ENCODE measurements around the gene AKAIN1. TPM values are rescaled to one million over a fixed set of nuclear protein-coding genes. Genes with fewer than 3 reads are reported as not detected.

The AKAIN1 gene
- total and polyA plus RNA-seq, 7 donors, result 0.34 TPM; not detected in 6

DNA sequence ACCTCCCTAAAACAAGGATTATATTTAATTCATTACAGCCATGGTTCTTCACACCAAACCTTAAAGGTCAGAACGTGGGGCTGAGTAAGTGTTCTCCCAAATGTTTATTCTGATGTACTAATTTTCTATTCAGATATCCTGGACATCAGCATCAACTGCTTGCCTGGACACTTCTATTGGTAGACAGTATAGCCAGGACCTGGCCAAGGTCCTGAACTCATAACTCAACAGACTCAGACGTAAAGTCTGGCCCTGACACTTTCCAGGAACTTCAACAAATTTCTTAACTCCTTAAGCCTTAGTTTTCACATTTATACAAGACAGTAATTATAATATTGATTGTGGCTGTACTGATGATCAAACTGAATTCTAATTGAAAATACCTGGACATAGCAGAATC is 89.1 kb downstream of the AKAIN1 start:
- ATAC-seq, result no peak
- no peaks in the 10 kb centered on the region for H3K4me1 ChIP-seq
- WGBS, 3 donors, result 5 to 11% (median 6%) methylated on average over 2 of the region's 2 CpGs

DNA sequence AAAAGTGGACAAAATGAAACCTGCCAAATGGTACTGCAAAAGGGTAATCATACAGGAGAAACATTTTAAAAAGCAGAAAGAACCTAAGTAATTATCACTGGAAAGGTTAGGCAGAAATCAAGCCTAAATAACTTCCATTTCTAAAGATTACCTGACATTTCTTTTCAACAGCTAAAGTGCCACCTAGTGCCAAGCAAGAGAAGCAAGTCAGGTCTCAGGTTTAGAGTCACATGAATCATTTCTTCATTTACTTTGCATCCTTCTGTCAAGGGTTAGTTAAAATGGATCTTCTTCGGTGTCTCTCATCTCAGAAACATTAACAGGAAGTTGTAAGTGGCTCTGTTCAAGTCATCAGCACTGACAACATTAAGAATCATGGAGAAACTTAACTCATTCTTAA is 90.3 kb downstream of the AKAIN1 start:
- Histone ChIP-seq H3K9me3 (no peaks in the 10 kb centered on the region), H3K36me3 (ENCODE audit: insufficient read depth in 1 of 2, low read depth in 1 of 2) (no peaks in the 10 kb centered on the region), H3K4me1 (no peaks in the 10 kb centered on the region), H3K27ac (no peak overlapping the region), H3K4me3 (no peak overlapping the region), H3K27me3 (ENCODE audit: insufficient read depth in 3 of 3, low read length in 2 of 3) (no peaks in the 10 kb centered on the region)
- no peak for TF ChIP-seq CTCF (IDR thresholded peaks at IDR 0.05)
- ATAC-seq, result no peak
- no peak for DNase-seq
- intact Hi-C loops (cut with DNase I), result no loop called here
- 40 to 49% (median 43%) methylated on average over 1 of the region's 1 CpG for WGBS, 3 donors

More for the DNA sequence above, 89.1 kb downstream of the AKAIN1 start:
- Histone ChIP-seq H3K4me3 (no peak overlapping the region), H3K27me3 (ENCODE audit: insufficient read depth in 3 of 3, low read length in 2 of 3) (no peaks in the 10 kb centered on the region), H3K27ac (no peak overlapping the region), H3K9me3 (no peaks in the 10 kb centered on the region), H3K36me3 (ENCODE audit: insufficient read depth in 1 of 2, low read depth in 1 of 2) (no peaks in the 10 kb centered on the region)
- no peak for TF ChIP-seq CTCF (IDR thresholded peaks at IDR 0.05)
- DNase-seq, result no peak
- intact Hi-C loops (cut with DNase I), result no loop called here

DNA sequence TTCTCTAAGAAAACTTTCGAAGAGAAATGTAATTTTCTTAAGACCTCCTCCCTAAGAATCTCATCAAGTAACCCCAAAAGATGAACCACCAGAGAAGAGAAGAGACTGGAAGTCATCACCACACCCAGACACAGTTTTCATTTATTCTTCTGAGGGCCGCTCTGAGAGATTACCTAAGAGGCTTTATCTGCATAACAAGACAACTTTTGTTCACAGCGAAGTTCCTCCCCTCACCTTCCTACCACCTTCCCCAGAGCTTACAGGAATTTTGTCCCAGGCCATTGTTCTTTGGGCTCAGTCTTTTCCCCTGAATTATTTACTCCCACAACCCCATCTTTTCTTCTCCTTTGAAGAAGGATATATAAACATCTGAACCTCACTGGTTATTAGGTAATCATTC is 92.8 kb downstream of the AKAIN1 start:
- WGBS, 3 donors, result 57 to 72% (median 71%) methylated on average over 3 of the region's 3 CpGs
- TF ChIP-seq CTCF (IDR thresholded peaks at IDR 0.05), result no peak
- no peak for DNase-seq
- intact Hi-C loops (cut with DNase I), result no loop called here
- Histone ChIP-seq H3K36me3 (ENCODE audit: insufficient read depth in 1 of 2, low read depth in 1 of 2) (no peaks in the 10 kb centered on the region), H3K27ac (no peak overlapping the region), H3K4me3 (no peak overlapping the region), H3K9me3 (no peaks in the 10 kb centered on the region), H3K27me3 (ENCODE audit: insufficient read depth in 3 of 3, low read length in 2 of 3) (peaks cover 0 to 3% (median 0%) of the 10 kb centered on the region in 3 donors), H3K4me1 (no peaks in the 10 kb centered on the region)
- no peak for ATAC-seq

DNA sequence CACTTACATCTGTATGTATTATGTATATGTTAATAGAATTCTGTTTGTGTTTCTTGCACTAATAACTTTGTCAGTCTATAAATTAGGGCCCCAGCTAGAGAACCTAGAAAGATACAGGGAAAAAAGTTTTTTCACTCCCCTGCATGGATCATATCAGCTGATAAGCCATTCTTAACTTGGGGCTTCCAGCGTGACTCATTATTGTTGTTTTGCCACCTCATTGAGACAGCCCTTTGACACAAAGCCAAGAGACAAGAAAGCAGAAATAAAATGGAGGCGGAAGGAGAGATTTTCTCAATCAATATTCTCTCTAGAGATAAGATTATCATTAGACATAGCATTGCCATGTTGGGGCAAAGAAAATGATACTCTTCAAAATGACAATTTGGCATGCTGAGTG is 93.4 kb downstream of the AKAIN1 start:
- 50 to 69% (median 56%) methylated on average over 2 of the region's 2 CpGs for whole genome bisulfite sequencing, 3 donors
- DNase-seq (no peak), ATAC-seq (no peak)
- intact Hi-C loops (cut with DNase I), result no loop called here
- Histone ChIP-seq H3K9me3 (no peaks in the 10 kb centered on the region), H3K27ac (no peak overlapping the region), H3K27me3 (ENCODE audit: insufficient read depth in 3 of 3, low read length in 2 of 3) (peaks cover 0 to 3% (median 0%) of the 10 kb centered on the region in 3 donors), H3K4me3 (no peak overlapping the region), H3K4me1 (no peaks in the 10 kb centered on the region), H3K36me3 (ENCODE audit: insufficient read depth in 1 of 2, low read depth in 1 of 2) (no peaks in the 10 kb centered on the region)
- TF ChIP-seq CTCF (IDR thresholded peaks at IDR 0.05), result no peak

- Histone ChIP-seq H3K27me3 (ENCODE audit: insufficient read depth in 3 of 3, low read length in 2 of 3) (peaks cover 0 to 3% (median 0%) of the 10 kb centered on the region in 3 donors), H3K36me3 (ENCODE audit: insufficient read depth in 1 of 2, low read depth in 1 of 2) (no peaks in the 10 kb centered on the region), H3K27ac (no peak overlapping the region), H3K4me3 (no peak overlapping the region), H3K4me1 (no peaks in the 10 kb centered on the region), H3K9me3 (no peaks in the 10 kb centered on the region)
- ATAC-seq (no peak), DNase-seq (no peak)
- intact Hi-C loops (cut with DNase I), result no loop called here
- TF ChIP-seq CTCF (IDR thresholded peaks at IDR 0.05), result no peak
- WGBS, 3 donors, result 84 to 87% (median 84%) methylated on average over 1 of the region's 1 CpG
These were observed 93.8 kb downstream of the AKAIN1 start for GRCh38 chr18:5103286-5103685.

Measured in psoas muscle (tissue), 8 donors.